Colonic mucosa (tissue), 4 donors: Measurements from ENCODE around the gene KIF2C. TPM values are rescaled to one million over a fixed set of nuclear protein-coding genes. Genes with fewer than 3 reads are reported as not detected.

Experiments
- DNase-seq: peaks from one replicate; pipeline ENCODE4 v3.0.0-alpha.2; 2020
- H3K27ac ChIP-seq: fragments of 200-600 bp; one replicate; pipeline ENCODE4 v1.8.0; 2021
- H3K27me3 ChIP-seq: fragments of 200-600 bp; one replicate; pipeline ENCODE4 v1.8.0; 2021
- H3K36me3 ChIP-seq: fragments of 200-600 bp; one replicate; pipeline ENCODE4 v1.8.0; 2021
- H3K4me1 ChIP-seq: fragments of 200-600 bp; one replicate; pipeline ENCODE4 v1.8.0; 2021; ENCODE audit warnings: mild to moderate bottlenecking
- H3K4me3 ChIP-seq: fragments of 200-600 bp; one replicate; pipeline ENCODE4 v1.8.0; 2021
- H3K9ac ChIP-seq, 2 donors: one replicate each; pipeline ENCODE4 v1.7.0; 2013; ENCODE audit warnings: control low read depth in 2 of 2, low read depth in 2 of 2, low read length in 2 of 2
- H3K9me3 ChIP-seq: fragments of 200-600 bp; one replicate; pipeline ENCODE4 v1.8.0; 2021
- CTCF ChIP-seq: fragments of 200-600 bp; IDR thresholded peaks from one replicate; pipeline ENCODE4 v1.8.0; 2022; ENCODE audit warnings: antibody characterized with exemption, mild to moderate bottlenecking
- intact Hi-C: fragments of 100-400 bp; cut with DNase I; formaldehyde crosslinking; loops from one replicate; pipeline ENCODE4 v1.14.1; 2022
- total RNA-seq, 2 donors: library from RNA; stranded (reverse); fragmentation: NEBNext Ultra II Directional in 1 of 2; extraction: Animal tissue kit (Norgen Biotek cat#: 25700) in 1 of 2; gene quantifications; one replicate each; pipeline ENCODE4 v1.2.1, GENCODE V29; 2021
- donor health status: healthy.
- donor health status: DM: no; HTN: no; CAD: no.
- donor health status: DM: no; HTN: no; CAD: no.

The KIF2C gene
- total RNA-seq = 10 to 100 TPM; 13.6 to 33.2 TPM

- H3K27me3 ChIP-seq = no peaks in the 10 kb centered on the region
- H3K4me3 ChIP-seq = peak within 1 kb of the TSS; percentile 50
- H3K4me1 ChIP-seq = peaks cover 5% of the 10 kb centered on the region
- H3K9me3 ChIP-seq = no peaks in the 10 kb centered on the region
- H3K27ac ChIP-seq = peak within 1 kb of the TSS; percentile 87
- intact Hi-C loops = no loop called here
- no peaks in the 10 kb centered on the region for H3K36me3 ChIP-seq
- peak within 1 kb of the TSS; percentile 31 to 82 for H3K9ac ChIP-seq
- DNase-seq = peak; percentile 98
- no peak for TF ChIP-seq CTCF
These were observed at the start of gene KIF2C for GRCh38 chr1:44739307-44740178. TSS of gene KIF2C (plus strand) at chr1:44739837. CDS start at chr1:44739933, 96 bp downstream.

GRCh38 chr1:44693159-44693558 lies 46.5 kb upstream of the KIF2C start:
- H3K4me1 ChIP-seq = no peaks in the 10 kb centered on the region
- no peaks in the 10 kb centered on the region for H3K9me3 ChIP-seq
- intact Hi-C loops = no loop called here
- DNase-seq = no peak
- H3K27me3 ChIP-seq = no peaks in the 10 kb centered on the region
- H3K4me3 ChIP-seq = no peak overlapping the region
- H3K36me3 ChIP-seq = no peaks in the 10 kb centered on the region
- H3K27ac ChIP-seq = no peak overlapping the region
- no peak overlapping the region for H3K9ac ChIP-seq
- TF ChIP-seq CTCF = no peak

- no peak overlapping the region for H3K4me3 ChIP-seq
- no peaks in the 10 kb centered on the region for H3K4me1 ChIP-seq
- no peak overlapping the region for H3K9ac ChIP-seq
- no peaks in the 10 kb centered on the region for H3K27me3 ChIP-seq
- intact Hi-C loops = no loop called here
- no peaks in the 10 kb centered on the region for H3K9me3 ChIP-seq
- no peak for TF ChIP-seq CTCF
- H3K27ac ChIP-seq = no peak overlapping the region
- DNase-seq = no peak
- no peaks in the 10 kb centered on the region for H3K36me3 ChIP-seq
These were observed 45.7 kb upstream of the KIF2C start for GRCh38 chr1:44693900-44694299.

- Histone ChIP-seq H3K27me3 (no peaks in the 10 kb centered on the region), H3K36me3 (no peaks in the 10 kb centered on the region), H3K9me3 (no peaks in the 10 kb centered on the region), H3K9ac (no peak overlapping the region), H3K4me3 (no peak overlapping the region), H3K4me1 (no peaks in the 10 kb centered on the region), H3K27ac (no peak overlapping the region)
- no peak for TF ChIP-seq CTCF
- DNase-seq = no peak
- intact Hi-C loops = no loop called here
These were observed 44.7 kb upstream of the KIF2C start for GRCh38 chr1:44694863-44695478.

GRCh38 chr1:44695671-44696070 lies 44.0 kb upstream of the KIF2C start:
- DNase-seq = no peak
- intact Hi-C loops = no loop called here
- no peak for TF ChIP-seq CTCF
- Histone ChIP-seq H3K27me3 (no peaks in the 10 kb centered on the region), H3K4me1 (no peaks in the 10 kb centered on the region), H3K4me3 (no peak overlapping the region), H3K27ac (no peak overlapping the region), H3K9me3 (no peaks in the 10 kb centered on the region), H3K9ac (no peak overlapping the region), H3K36me3 (no peaks in the 10 kb centered on the region)
